Right renal pelvis (tissue), 4 donors: ENCODE results near the gene NUP50. TPM values are rescaled to one million over a fixed set of nuclear protein-coding genes. Genes with fewer than 3 reads are reported as not detected.

Experiments
- DNase-seq, 4 donors: peaks; one replicate each; pipeline ENCODE4 v3.0.0-alpha.2; 2013; ENCODE audit warnings: low read depth in 4 of 4, low spot score in 3 of 4, missing footprints in 1 of 4
- polyA plus RNA-seq, 4 donors: library from polyadenylated mRNA; unstranded; fragments of 120-200 nt; gene quantifications; one replicate each; pipeline ENCODE4 v1.2.1, GENCODE V29; 2013; ENCODE audit not compliant: insufficient read length in 4 of 4

The NUP50 gene
- polyA plus RNA-seq: 10 to 100 TPM; 43.3 to 57.0 (median 51.8) TPM

DNA sequence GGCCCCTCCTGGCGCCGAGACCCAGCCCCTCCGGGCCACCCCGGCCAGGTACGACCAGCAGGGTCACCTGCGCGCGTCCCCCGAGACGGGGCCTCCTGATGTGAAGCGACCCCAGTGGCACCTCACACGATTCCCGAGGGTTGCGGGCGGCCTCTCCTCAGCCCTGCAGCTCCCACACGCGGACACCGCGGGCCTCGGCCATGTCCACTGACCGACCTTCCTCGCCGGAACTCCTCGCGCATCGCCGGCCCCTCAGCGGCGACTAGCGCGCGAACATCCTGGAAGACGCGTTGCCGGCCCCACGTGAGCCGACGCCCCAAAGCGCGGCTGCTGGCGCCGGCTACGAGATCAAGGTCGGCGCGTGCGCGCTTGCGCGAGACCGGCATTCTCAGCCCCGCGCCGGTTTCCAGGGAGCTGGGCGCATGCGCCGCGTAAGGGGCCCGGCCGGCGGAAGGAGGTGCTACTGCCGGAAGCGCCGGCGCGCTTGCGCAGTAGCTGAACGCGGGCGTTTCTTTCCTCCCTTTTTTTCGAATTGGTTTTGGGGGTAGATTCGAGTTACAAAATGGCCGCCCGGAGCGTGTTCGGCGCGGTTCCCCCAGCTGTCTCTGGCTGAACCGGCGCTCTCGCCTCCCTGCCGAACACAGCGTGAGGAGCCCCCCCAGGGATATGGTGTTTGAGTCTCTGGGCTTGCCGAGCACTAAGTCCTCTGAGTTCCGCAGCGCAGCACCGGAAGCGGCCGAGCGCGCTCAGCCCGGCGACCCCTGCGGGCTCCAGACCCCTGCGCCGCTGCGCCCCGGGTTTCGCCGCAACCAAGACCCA is at the start of gene NUP50:
Gene NUP50 (plus strand): TSS at position 475 of the 819 bp plus-strand sequence. CDS start 4,253 bp downstream, outside the sequence.
- DNase-seq: peak; percentile 91 to 96 (median 94)

DNA sequence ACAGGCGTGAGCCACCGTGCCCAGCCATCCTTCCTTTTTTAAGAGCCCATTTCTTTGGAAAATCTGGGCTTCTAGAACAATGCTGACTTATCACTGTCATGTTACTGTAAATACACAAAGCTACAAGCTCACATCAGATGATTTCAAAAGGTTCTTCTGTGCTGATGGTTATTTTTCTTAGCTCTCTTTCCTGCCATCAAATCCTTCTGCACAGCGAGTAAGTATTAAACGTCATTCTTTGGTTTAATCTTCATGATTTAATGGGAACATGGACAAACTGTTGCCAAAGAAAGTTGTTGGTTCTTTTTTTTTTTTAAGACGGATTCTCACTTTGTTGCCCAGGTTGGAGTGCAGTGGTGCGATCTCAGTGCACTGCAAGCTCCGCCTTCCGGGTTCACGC is 43.3 kb upstream of the NUP50 start:
- DNase-seq: no peak

DNA sequence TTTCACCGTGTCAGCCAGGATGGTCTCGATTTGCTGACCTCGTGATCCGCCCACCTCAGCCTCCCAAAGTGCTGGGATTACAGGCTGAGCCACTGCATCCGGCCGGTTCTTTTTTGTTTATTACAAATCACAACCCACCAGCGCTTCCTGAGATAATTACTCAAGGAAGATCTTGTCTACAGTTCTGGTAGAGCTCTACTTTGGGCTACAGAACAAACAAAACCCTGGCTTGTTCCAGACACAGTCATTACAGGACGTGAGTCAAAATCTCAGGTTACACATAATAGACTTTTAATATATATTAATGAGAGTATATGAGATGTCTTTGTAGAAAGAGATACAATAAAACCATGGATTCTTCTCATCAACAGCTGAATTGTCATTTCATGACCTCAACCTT is 42.8 kb upstream of the NUP50 start:
- no peak for DNase-seq

DNA sequence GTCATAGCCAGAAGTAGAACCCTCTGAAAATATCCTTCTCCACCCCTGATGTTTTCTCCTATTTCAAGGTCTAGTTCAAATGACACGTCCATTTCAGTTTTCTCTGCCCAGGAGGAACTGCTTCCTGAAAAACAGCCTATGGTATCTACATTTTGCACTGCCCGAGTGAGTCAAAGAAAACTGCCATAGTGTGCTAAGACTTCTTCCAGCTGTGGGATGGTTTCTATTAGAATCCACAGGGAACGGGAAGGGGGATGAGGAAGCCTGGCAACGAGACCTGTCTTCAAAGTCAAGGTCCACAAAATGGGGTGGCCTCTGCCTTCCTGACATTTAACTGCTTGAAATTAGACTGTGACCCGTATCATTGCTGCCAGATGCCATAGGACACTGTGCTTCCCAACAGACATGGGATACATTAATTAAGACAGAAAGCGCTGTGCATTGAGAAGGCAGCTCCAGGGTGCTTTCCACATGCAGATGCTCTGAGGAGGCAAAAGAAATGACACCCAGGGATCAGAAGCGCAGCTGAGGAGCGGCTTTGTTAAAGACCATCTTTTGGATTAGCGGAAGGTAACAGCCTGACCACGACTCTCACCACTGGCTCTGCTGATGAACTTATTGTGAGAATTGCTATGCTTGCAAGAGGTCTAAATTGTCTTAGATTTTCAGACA is 39.4 kb upstream of the NUP50 start:
- DNase-seq: no peak

GRCh38 chr22:45125188-45125587 is 38.5 kb upstream of the NUP50 start:
- no peak for DNase-seq

DNA sequence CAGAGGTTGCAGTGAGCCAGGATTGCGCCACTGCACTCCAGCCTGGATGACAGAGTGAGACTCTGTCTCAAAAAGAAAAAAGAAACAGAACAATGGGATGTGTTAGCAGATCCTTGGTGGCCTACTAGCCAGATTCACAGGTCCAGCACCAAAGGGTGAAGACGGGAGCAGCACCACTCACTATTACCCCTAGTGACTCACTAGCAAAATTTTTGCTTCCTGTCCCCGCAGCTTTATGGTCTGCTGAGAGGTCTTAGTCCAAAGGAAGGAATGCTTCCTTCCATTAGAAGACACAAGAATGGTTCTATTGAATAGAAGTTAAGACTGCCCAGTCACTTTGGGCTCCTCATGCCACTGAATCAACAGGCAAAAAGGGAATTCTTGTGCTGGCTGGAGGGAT is 35.9 kb upstream of the NUP50 start:
- no peak for DNase-seq

DNA sequence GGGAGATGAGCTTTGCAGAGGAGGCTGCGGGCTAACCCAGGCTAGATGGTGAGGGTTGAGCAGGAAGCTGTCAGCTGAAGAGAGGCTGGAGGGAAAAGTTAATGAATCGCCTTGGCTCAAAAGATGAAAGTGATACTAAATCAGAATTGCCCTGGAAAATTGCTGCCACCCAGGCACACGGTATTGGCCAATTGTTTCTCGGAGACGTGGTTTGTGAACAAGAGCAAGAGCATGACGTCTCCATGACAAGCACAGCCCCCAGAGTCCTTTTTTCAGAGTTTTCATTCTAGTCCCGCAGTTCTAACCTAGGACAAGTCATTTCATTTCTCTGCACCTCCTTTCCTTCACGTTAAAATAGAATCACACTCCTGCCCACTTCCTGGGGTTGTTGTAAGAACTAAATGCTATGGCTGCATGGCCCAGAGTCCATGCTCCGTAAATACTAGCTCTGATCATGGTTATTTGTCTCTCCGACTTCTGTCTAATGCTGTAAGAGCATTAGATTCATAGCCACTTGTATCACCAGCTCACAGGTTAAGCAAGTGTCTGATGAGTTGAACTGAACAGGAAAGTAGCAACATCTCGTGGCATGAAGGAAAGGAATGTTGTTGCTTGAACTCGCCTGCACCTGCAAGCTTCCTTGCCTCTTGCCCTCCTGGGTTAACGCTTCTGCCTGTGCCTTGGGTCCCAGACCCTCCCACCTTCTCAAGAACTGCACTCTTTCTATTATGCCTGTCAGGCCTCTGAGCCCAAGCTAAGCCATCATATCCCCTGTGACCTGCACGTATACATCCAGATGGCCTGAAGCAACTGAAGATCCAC is 33.8 kb upstream of the NUP50 start:
- DNase-seq: no peak

DNA sequence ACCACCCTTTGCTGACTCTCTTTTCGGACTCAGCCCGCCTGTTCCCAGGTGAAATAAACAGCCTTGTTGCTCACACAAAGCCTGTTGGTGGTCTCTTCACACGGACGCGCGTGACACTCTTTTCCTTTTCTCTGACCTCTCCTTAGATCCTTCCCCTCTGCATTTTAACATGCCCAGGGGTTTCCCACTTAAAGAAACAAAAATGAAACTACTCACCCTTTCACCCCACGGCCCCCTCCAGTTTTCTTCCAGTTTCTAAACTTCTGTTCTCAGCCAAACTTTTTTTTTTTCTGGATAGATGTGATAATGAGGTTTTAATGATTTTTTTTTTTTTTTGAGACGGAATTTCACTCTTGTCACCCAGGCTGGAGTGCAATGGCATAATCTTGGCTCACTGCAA is 32.8 kb upstream of the NUP50 start:
- no peak for DNase-seq

- no peak for DNase-seq
Observed at GRCh38 chr22:45131749-45132148, 32.0 kb upstream of the NUP50 start.

DNA sequence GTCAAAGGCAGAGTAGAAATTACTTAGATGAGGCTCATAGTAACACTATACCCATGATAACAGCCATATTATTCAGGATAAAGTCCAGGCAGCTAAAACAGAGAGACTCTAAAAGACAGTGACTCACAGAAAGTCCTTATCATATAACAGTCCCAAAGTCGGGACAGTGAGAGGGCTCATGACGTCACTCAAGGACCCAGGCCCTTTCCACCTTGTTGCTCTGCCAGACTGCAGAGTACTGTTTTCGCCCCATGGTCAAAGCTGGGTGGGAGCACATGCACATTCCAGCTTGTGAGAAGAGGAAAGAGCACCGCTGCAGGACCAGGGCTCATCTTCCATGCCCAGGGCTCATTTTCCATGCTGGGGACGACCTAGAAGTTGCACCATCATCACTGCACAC is 29.4 kb upstream of the NUP50 start:
- no peak for DNase-seq

DNA sequence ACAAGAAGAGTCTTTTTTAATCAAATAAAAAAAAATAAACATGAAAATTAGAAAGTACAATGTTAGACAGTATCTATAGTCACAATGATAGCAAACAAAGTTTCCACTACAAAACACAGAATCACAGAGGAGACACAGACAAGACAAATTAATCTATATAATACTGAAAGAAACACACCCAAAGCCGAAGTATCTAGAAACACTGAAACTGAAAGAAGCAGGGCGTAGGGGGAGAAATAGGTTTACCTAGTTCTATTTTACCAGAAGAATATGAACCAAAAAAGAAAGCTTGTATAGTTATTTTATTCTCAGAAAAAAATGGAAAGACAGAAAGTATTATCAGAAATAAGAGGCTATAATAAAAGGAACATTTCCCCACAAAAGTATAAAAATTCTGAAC is 27.1 kb upstream of the NUP50 start:
- DNase-seq: no peak

- DNase-seq: no peak
Observed at GRCh38 chr22:45139693-45140092, 24.0 kb upstream of the NUP50 start.

- DNase-seq: no peak
Observed at GRCh38 chr22:45142376-45142775, 21.3 kb upstream of the NUP50 start.

GRCh38 chr22:45144916-45145315 is 18.8 kb upstream of the NUP50 start:
- no peak for DNase-seq

DNA sequence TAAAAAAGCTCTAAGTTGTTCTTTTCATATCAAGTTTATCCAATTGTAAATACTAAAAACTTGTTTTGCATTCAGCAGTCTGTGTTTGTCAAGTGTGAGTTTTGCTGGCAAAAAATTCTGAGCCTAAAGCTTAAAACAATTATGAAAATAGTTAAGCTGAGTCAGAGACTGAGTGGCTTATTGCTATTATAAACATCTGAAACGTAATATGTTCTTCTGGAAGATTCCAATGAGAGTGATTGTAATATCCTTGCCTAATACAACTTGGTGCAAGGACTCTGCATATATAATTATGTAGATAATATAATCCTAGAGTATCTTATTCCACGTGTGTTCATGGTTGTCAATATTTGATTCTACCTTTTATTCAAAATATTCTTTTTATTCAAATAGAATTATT is 14.1 kb upstream of the NUP50 start:
- DNase-seq: no peak

DNA sequence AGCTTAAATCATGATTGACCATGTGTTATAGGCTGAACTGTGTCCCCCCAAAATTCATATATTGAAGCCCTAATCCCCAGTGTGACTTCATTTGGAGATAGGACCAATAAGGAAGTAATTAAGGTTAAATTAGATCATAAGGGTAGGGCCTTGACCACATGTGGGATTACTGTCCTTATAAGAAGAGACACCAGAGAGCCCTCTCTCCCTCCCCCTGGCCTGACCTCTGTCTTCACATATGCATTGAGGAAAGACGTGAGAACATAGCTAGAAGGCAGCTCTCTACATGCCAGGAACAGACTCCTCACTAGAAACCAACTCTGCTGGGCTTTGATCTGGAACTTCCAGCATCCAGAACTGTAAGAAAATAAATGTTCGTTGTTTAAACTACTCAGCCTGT is 13.6 kb upstream of the NUP50 start:
- no peak for DNase-seq

DNA sequence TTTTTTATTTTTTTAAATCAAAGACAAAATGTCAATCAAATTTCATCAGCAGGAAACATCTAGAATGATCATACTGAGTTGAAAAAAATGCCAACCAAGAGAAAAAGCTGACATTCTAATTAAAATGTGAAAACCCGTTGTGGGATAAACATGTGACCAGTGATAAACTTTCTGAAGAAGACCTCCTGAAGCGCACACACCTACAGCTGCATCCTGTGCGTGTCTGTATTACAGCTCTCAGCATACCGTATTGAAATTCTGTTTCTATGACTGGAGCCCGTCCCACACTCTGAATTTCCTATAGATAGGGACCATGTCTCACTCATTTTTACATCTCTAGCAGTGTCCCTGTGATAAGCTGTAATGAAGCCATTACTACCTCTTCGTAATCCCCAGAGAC is 12.2 kb upstream of the NUP50 start:
- DNase-seq: no peak

DNA sequence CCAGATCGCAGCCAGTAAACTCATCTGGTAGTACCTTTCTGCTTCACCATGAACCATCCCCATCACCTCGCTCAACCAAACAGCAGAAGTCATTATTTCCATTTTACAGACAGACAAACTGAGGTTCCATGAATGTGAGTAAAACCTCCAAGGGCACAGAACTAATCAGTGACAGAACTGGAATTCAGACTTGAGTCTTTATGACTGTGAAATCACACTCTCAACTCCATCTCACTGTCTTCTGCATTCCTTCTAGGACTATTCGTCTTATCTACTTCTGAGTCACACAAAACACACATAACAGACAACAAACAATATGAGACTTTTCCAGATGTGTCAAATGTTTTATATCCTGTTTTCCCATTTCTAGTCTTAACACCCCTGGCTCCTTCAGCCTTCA is 9.3 kb upstream of the NUP50 start:
- no peak for DNase-seq

DNA sequence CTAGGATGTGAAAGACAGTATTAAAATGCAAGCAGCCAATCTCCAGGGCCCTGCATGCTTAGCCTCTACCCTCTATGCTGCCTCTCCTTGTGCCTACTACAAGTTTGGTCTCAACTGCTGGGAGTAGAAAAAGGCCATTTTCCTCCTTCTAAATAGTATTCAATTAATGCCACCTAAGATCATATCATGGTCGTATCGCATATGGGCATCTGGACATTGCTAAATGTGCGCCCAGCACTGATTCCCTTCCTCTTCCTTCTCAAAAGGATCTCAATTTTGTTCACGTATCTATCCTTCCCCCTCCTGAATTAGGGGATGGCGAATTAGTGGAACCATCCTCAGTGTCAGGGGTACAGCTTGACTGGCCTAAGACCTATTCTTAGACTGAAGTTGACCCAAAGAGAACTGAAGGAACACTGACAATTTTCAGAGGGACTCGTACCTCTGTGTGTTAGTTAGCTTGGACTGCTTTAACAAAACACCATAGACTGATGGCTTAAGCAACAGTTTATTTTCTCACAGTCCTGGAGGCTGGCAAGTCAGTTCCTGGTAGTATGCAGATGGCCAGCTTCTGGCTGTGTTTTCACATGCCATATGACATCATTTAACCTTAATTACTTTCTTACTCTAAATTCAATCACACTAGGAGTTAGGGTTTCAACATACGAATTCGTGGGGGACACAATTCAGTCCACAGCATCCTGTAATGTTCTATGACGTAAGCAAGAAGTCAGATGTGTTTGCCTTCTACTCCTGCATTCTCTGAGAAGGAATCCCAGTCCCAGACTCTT is 8.5 kb upstream of the NUP50 start:
- DNase-seq: no peak

- no peak for DNase-seq
Observed at GRCh38 chr22:45157907-45158306, 5.8 kb upstream of the NUP50 start.
